Gastroesophageal sphincter (tissue), 3 donors: Measurements from ENCODE around the gene GALNT10.

Experiments
- CTCF ChIP-seq, 4 experiments: fragments of 200-600 bp in 2 of 4; fragments of 450-650 bp in 2 of 4; sonication (generic) in 1 of 4; IDR thresholded peaks; one replicate each; pipeline ENCODE4 v1.5.1; 2017 to 2019; ENCODE audit warnings: antibody characterized with exemption in 4 of 4, mild to moderate bottlenecking in 2 of 4, moderate library complexity in 2 of 4
- POLR2AphosphoS5 ChIP-seq: sonication (generic); formaldehyde crosslinking; IDR thresholded peaks from one replicate; pipeline ENCODE4 v1.6.1; 2017; ENCODE audit warnings: antibody characterized with exemption

GRCh38 chr5:154211641-154212390, 21.3 kb downstream of the GALNT10 start:
- TF ChIP-seq POLR2AphosphoS5, result no peak
- TF ChIP-seq CTCF (IDR thresholded peaks at IDR 0.05), result no peak
